K562 treated with DMSO at 1 percent for 24 hours (cell line): ENCODE measurements around the gene AACS. TPM values are rescaled to one million over a fixed set of nuclear protein-coding genes. Genes with fewer than 3 reads are reported as not detected.

Experiments used
- total RNA-seq: library from RNA; unstranded; fragments of 300-600 nt; gene quantifications from 2 replicates; pipeline ENCODE4 v1.2.3, GENCODE V29; 2022; ENCODE audit warnings: low read depth; ENCODE audit not compliant: insufficient read depth

Gene AACS, protein sequence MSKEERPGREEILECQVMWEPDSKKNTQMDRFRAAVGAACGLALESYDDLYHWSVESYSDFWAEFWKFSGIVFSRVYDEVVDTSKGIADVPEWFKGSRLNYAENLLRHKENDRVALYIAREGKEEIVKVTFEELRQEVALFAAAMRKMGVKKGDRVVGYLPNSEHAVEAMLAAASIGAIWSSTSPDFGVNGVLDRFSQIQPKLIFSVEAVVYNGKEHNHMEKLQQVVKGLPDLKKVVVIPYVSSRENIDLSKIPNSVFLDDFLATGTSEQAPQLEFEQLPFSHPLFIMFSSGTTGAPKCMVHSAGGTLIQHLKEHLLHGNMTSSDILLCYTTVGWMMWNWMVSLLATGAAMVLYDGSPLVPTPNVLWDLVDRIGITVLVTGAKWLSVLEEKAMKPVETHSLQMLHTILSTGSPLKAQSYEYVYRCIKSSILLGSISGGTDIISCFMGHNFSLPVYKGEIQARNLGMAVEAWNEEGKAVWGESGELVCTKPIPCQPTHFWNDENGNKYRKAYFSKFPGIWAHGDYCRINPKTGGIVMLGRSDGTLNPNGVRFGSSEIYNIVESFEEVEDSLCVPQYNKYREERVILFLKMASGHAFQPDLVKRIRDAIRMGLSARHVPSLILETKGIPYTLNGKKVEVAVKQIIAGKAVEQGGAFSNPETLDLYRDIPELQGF
- total RNA-seq: 19.3 and 21.6 TPM in 2 replicates

GRCh38 chr12:125065021-125065918, at the start of gene AACS:
AACS (plus strand) TSS chr12:125065435; CDS start chr12:125065585, 150 bp downstream.

DNA sequence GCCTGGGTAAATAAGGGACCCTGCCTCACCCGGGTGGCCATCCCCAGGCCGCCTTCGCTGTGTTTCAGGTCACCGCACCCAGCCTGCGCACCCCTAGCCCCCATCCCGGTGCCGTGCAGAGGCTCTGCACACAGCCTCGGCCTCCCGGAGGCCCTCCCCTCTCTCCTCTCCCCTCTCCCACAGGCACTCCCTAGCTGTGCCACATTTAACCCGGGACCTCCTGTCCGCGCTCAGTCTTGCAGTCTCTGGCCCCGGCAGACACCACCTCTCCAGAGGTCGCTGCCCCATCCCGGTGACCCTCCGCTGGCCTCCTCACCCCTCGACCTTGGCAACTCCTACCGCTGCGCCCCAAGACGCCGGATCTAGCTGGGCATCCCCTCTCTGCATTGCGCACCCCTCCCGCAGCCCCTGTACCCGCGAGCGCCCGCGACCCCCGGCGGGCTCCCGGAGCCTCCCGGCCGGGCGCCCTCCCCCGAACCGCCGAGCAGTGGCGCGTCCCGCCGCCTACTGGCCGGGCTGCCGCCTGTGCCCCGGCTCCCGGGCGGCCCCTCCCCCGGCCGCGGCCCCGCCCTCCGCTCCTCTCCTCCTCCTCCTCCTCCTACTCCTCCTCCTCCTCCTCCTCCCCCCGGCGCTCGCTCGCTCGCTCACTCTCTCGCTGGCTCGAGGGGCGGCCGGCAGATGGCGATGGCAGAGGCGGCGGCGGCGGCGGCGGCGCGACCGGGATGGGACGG, 120.7 kb downstream of the AACS start, which contains the start of gene TMEM132B:
Gene TMEM132B, plus strand, starts transcription at position 647 of the 731 bp plus-strand sequence.

Other genes starting within 250 kb of the AACS start
- 59.3 and 74.2 TPM in 2 replicates for gene SCARB1, start 201.6 kb upstream of the AACS start, total RNA-seq
- gene UBC, start 150.8 kb upstream of the AACS start, total RNA-seq: 1,181 and 1,211 TPM in 2 replicates
- 13.9 and 15.7 TPM in 2 replicates for gene DHX37, start 76.3 kb upstream of the AACS start, total RNA-seq
- 9.1 and 9.3 TPM in 2 replicates for gene BRI3BP, start 71.8 kb upstream of the AACS start, total RNA-seq
- gene TMEM132B, start 121.0 kb downstream of the AACS start, total RNA-seq: 0.45 TPM in 1 of 2 replicates, not detected in the other